Measurements from ENCODE around the gene PRDM4.

The PRDM4 gene

DNA sequence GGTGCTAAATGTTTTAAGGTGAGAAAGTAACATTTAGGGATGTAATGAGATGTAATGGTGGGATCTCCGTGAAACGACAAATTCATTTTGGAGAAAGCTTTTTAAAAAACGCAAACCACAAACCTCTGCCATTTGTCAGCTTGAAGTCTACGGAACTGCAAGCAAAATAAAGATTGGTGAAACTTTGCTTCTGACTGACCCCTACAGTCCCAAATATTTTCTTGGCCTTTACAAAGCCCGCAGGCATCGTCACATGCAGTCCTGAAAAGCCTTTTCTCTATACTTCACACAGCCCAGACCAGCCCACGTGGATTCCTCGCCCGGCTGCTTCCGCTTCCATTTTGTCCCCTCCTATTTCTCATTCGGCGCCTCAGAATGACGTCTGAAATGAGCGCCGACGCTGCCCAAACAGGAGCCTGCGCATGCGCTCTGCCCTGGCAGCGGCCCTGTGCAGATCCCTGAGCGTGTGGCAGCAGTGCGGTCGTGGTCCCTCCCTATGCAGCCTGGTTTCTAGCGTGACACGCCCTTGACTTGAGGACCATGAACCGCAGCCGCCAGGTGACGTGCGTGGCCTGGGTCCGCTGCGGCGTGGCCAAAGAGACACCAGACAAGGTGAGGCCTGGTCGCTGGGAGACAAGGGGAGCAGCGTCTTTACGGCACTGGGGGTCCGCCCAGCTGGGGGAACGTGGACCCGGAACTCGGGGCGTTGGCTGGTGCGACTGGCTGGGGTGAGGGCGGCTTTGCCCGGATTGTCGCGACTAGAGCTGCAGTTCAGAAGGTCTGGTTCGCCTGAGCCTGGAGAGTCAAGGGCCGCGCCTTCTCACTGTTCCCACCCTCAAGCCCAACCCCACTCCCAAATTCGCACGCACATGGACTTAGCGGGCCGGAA, 75.3 kb downstream of the PRDM4 start, which contains the start of gene PWP1:
Gene PWP1, plus strand, starts transcription at position 440 of the 889 bp plus-strand sequence. Its CDS starts 101 bp downstream, at position 541.
- peak; percentile 97 for DNase-seq

- DNase-seq = no peak
Observed at GRCh38 chr12:107684990-107685359, 76.0 kb downstream of the PRDM4 start.

DNA sequence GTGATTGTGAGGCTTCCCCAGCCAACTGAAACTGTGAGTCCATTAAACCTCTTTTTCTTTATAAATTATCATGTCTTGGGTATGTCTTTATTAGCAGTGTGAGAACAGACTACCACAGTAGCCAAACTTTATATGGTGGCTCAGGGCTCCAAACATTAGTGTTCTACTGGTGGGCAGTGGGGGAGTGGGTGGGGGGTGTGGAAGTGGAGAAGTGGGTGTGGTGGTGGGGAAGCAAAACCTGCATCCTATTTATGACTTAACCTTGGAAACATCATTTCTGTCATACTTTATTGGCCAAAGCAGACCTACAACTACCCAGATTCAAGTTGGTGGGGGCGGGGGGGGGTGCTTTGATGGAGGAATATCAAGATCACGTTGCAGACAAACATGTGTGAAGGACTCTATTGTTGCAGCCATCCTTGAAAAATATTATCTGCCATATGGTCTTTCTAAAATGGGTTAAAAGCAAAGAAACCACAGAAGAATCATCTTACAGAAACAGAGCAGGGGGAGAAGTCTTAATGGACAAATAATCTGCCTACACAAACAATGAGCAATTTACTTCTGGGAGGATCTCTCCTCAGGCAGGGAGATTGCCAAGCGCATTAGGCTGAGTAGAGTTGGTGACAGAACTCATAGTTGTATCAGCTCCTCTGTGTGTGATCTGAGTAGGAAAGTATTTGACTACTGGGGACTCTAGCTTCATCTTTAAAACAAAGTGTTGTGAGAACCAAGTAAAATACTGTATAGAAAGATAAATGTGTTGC, 76.7 kb downstream of the PRDM4 start:
- no peak for DNase-seq

Data from right forelimb (tissue), 1 donor.